SHP77 (cell line): ENCODE measurements around the gene SLC17A7.
A peak's percentile ranks its signal among the peaks of the same experiment; 100 is the strongest.

Experiments used
- DNase-seq, 2 experiments: peaks; one replicate each; lab custom pipeline; 2025; lab: John Stamatoyannopoulos, UW

Gene SLC17A7

DNA sequence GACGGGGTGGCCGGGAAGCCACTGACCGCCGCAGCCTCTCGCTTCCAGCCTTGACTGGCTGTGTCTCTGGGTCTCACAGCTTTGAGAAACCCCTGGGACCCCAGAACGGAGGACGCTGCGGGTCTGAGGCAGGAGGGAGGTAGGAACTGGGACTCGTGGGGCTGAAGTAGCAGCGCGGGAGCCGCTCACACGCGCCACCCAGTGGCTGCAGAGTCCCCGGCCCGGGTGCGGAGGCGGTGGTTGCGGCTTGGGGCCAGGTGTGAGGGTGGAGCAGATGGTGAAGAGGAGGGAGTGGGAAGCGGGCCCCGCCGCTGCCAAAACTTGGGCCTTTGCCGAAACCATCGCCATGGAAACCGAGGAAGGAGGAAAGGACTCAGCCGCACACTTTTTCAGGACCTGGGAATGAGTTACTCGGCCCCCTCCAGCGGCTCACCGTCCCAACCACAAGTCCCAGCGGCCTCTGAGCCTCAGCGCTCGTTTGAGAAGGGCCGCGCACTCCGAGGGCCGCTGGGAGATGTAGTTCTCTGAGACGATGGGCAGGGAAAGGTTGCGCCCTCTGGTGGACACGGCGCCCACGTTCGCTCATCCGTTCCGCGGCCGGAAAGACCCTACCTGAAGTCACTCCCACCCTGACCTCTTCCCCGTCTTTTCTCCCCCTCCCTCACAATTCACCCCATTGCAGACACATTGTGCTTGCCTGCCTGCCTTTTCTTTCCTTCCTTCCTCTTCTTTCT, 2.2 kb upstream of the SLC17A7 start:
- DNase-seq = peak; percentile 88 to 93

DNA sequence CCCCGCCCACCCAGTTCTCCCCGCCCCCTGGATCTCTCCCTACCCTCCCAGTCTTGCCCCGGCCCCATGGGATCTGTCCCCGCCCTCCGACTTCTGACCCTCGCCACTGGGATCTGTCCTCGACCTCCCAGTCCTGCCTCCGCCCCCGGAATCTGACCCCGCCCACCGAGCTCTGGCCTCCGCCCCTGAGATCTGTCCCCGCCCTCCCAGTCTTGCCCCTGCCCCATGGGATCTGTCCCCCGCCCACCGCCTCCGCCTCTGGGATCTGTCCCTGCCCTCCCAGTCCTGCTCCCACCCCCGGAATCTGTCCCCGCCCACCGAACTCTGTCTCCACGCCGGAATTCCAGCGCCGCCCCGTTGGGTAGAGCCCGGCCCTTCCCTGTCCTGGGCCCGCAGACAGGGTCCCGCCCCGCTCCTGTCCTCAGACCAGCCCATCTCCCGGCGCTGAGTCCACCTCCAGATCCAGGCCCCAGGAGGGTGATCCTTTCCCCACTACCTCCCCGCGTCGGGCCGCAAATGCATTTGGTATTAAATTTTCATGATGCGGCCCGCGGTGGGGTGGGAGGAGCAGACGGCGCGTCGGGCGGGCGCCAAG, 1.5 kb upstream of the SLC17A7 start:
- DNase-seq = peak; percentile 83 to 85

DNA sequence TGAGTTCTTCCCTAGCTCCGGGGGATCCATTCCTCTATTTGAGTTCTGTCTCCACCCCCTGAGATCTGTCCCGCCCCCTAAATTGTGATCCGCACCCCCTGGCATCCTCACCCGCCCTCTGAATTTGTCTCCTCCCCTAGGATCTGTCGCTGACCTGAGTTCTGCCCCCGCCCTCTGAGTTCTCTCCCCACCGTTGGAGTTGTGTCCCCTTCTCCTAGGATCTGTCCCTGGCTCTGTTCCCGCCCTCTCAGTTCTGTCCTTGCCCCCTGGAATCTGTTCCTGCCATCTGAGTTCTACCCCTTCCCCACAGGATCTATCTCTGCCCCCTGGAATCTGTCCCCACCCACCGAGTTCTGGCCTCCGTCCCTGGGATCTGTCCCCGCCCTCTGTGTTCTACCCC, 1.0 kb upstream of the SLC17A7 start:
- no peak for DNase-seq

DNA sequence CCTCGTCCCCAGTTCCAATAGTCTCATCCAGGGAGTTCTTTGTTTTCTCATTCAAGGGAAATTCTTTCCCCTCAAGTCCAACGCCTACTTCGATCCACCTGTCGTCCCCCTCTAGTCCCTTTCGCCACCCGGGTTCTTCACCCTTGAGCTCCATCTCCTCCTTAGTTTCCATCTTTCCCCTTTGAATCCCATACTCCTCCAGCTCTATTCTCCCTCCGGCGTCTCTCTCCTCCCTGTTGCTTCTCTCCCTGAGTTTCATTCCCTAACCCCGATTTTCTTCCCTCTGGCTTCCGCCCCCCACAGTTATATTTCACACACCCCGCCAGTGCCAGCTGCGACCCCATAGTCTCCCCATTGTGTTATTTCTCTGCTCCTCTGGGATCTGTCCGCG, 628 bp upstream of the SLC17A7 start:
- DNase-seq = no peak

DNA sequence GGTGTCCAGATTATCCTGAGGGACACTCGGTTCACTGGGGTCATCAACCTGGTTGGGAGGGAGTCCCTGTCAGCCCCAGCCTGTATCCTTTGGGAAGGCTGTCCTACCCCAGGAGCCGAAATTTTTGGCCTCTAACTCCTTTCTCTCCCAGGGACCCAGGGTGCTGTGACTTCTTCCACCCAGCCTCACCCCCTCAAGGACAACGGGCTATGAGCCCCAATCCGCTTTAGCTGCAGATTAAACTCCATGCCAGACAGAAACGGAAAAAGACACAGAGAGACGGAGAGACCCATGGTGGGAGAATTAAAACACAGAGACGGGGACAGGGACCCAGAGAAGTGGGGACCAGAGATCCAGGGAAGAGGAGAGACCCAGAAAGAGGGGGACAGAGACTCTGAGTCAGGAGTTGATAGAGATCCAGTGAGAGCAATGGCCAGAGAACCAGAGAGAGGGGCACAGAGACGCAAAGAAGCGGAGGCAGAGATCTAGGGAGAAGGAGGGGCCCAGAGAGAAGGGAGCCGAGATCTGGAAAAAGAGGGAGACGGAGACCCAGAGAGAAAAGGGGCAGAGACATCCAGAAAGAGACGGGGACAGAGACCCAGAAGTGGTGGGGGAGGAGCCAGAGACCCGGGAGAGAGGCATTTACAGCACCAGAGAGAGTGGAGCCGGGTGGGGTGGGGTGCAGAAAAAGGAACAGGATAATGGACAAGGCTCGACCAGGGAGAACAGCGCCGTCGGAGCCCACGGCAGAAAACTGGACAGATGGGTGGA, 703 bp downstream of the SLC17A7 start:
- no peak for DNase-seq

DNA sequence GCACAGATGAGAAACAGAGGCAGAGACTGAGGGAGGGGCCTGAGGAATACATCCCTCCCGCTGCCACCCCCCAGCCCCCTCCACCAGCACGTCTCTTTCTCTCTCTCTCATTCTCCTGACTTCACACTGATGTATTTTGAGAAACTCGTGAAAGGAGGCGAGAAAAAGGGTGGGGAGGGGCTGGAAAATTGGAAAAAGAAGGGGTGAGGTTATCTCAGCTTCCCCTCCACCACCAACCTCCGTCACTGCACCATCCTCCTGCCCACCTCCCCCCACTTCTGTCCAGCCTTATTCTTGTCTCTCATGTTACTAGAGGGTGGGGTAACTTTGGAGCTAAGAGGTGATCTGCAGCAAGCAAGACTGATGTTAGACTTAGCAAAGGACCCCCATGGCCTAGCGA, 1.5 kb downstream of the SLC17A7 start:
- DNase-seq = no peak

DNA sequence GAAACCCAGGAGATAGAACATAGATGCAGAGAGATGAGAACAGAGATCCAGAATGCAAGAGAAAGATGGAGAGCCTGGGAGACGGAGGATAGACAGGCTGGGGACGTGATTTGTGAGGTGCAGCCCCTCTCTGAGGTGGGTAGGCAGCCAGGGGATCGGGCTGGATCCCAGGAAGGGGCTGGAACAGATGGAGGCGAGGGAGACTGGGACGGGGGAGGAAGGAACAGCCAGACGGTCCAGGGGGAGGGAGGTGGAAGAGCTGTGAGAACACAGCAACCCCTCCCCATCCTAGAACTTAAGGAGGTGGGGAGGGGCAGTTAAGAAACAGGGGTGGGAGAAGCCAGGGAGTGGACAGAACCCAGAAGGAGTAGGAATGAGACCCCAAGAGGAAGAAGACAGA, 3.1 kb downstream of the SLC17A7 start:
- DNase-seq = no peak

DNA sequence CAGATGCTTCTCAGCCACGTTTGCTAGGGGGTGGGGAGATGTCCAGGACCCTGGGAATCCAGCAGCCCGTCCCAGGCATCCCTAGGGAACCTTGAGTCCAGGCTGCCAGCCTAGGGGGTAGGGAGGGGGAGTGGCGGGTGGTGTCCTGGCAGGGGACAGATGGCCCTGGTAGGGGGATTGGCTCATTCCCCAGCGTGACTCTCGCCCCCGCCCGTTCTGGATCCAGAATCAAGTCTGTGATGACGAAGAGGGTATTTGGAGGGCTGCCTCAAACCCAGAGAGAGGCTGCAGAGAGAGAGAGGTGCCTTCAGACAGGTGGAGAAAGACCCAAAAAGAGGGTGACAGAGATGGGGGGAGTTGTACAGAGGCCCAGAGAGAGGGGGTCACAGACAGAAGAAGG, 4.1 kb downstream of the SLC17A7 start:
- no peak for DNase-seq

DNA sequence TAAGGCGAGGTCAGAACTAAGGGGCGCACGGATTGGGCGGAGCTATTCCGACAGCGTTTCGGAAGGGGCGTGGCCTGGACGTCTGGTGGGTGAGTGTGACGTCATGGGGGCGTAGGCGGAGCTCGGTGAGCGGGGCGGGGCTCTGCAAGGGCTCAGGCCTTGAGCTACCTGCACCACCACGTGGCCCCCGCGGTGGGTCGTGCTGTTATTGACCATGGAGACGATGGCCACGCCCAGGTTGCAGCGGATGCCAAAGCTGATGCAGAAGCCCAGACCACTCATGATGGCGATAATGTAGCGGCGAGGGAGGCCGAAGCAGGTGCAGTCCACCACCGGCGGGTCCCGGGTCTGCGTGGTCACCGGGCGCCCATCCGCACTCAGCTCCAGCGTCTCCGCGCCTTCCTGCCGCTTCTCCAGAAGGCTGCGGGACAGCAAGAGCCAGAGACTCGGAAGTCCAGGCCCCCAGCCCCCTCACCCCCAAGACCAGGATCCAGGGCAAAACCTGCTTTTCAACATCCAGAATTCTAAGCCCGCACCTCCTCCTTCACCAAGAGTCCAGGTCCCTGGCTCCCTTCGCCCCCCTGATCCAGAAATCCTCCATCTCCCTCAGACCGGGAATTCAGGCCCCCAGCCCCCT, 4.8 kb downstream of the SLC17A7 start:
- no peak for DNase-seq

DNA sequence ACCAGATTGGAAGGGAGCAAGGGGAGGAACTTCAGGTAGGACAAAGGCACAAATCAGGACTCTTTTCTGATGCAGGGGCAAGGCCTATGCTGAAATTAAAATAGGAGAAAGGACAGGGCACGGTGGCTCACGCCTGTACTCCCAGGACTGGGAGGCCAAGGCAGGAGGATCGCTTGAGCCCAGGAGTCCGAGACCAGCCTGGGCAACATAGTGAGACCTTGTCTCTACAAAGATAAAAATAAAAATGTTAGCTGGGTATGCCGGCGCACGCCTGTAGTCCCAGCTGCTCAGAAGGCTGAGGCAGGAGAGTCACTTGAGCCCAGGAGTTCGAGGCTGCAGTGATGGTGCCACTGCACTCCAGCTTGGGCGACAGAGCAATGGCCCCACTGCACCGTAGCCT, 5.7 kb downstream of the SLC17A7 start:
- DNase-seq = no peak

DNA sequence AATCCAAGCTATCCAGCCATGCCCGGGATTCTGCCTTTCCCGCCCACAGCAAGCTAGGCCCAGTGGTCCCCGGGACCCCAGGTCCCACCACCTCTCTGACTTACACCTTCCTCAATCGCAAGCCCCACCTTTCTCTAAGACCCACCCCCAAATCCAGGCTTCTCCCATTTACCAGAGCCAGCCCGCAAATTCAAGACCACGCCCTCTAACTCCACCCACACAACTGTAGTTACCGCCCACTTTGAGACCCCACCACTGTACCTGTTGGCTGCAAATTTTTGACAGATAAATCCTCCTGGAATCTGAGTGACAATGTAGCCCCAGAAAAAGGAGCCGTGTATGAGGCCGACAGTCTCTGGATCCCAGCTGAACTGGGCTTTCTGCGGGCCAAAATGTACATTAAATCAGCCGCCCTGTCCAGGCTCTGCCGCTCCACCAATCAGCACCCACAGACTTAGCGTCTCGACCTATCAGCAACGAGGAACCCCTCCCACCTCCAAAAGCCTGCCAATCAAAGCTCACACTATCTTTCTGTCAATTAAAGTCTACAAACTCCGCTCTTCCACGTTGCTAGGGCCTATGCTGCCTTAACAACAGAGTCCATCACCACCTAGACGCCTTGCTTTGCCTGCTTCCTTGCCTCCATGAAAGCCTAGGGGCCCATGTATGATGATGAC, 6.3 kb downstream of the SLC17A7 start:
- no peak for DNase-seq

DNA sequence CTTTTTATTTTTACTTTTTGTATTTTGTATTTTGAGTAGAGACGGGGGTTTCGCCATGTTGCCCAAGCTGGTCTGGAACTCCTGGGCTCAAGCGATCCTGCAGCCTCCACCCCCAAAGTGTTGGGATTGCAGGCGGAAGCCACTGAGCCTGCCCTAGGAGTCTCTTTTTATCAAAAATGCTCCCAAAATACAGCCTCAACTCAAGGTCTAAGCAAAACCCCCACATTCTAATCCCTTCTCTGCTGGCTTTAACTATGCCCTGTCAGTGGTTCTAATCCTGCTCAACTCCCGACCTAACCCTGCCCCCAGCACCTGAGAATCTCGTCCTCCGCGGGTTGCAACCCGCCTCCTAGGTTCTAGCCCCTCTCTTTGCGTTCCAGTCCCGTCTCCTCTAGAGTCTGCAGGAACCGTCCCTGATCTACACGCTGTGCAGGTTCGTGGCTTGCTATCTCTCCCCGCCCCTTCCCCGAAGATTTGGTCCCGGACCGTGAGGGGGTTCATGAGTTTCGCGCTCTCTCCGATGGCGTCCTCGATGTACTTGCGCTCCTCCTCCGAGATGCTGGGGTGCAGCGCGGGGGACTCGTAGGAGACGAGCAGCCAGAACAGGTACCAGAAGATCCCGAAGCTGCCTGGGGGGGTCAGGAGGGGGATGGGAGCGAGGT, 8.0 kb downstream of the SLC17A7 start:
- DNase-seq = no peak

DNA sequence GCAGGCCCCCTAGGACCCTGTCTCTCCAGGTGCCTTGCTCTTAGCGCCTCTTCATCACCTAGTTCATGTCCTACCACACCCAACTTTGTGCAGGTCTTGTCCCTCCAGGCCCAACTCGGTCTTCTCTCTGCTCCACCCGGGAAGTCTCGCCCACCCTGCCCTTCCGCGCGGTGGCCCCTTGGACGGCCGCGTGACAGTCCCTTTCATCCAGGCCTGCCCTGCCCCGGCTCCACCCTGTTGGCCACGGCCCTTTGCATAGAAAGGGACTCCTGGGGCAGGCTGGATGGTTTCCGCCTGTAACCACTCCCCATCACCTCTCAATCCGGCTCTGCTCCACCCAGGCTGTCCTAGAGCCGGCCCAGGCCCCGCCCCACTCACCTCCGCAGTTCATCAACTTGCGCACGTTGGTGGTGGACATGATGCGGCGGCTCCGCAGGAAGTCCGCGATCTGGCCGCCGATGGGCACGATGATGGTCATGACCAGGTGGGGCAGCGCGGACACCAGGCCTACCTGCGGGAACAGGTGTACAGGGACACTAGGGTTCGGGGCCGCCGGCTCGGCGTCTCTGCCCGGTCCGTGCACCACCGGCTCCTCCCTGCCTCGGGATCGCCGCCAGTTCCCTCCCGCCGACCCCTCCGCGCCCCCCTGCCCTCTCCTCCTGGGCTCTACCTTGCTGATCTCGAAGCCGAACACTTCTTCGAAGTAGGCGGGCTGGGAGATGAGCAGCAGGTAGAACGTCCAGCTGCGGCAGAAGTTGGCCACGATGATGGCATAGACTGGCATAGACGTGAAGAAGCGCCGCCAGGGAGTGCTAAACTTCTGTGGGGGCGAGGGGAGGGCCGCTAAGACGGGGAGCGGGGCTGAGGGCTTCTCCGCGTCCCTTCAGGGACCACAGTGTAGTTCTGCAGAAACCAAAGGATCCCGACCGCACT, 8.9 kb downstream of the SLC17A7 start:
- no peak for DNase-seq

DNA sequence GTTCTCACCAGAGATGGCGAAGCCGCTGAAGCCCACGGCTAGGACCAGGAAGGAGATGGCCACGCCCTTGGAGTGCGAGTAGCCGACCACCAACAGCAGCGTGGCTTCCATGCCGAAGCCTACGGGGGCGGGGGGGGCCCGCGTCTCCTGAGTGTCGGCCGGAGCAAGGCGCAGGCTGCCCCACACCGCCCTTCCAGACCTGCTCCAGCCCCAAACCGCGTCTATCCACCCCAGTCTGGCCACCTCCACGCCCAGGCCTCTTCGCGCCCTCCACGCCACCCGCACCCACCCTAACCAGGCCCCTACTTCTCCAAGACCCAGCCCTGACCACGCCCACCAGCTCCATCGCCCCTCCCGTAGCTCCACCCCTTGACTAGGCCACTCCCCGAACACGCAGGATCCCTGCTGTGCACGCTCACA, 10.0 kb downstream of the SLC17A7 start:
- DNase-seq = no peak

DNA sequence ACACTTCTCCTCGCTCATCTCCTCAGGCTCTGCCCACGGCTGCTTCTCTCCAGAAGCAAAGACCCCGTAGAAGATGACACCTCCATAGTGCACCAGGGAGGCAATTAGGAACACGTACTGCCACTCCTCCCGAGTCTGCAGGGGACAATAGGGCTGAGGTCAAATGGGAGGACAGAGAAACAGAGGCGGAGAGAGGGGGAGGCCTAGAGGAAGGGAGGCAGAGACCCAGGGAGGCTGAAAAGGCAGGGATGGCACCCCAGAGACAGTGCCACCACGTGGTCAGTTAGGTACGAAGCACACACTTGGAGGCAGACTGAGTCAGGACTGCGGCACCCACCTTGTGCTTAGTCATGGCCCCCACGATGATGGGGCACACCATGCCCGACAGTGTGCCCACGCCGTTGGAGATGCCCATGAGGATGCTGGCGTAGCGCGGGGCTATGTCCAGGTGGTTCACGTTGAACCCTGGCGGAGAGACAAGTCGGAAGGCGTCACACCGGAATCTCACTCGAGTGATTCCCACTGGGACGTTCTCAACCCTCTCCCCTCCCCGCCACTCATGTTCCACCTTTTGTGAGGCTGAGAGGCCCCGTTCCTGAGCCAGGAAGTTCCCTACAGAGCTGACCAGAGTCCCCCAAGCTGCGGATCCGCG, 10.5 kb downstream of the SLC17A7 start:
- peak in 1 of 2 experiments; percentile 41 for DNase-seq

DNA sequence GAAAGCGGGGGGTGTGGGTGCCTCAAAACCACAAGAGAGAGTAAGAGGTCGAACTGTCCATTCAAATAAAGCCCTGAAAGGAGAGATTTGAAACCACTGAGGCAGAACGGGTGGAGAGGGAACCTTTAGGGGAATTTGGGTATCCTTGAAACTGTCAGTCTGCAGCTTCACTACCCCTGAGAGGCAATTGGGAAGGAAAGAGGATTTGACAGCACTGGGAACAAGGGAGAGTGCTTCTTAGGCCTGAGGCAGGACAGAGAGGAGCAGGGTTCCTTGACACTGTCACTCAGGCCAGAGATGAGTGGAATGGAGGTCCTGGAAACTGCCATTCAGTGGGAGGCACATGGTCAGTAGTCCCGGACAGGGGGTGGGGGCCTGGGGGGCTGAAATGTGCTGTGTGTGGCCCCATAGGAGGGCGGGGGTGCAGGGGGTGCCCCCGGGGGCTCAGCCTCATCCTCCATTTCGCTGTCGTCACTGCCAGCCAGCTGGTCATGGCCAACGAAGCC, 11.1 kb downstream of the SLC17A7 start:
- DNase-seq = no peak

DNA sequence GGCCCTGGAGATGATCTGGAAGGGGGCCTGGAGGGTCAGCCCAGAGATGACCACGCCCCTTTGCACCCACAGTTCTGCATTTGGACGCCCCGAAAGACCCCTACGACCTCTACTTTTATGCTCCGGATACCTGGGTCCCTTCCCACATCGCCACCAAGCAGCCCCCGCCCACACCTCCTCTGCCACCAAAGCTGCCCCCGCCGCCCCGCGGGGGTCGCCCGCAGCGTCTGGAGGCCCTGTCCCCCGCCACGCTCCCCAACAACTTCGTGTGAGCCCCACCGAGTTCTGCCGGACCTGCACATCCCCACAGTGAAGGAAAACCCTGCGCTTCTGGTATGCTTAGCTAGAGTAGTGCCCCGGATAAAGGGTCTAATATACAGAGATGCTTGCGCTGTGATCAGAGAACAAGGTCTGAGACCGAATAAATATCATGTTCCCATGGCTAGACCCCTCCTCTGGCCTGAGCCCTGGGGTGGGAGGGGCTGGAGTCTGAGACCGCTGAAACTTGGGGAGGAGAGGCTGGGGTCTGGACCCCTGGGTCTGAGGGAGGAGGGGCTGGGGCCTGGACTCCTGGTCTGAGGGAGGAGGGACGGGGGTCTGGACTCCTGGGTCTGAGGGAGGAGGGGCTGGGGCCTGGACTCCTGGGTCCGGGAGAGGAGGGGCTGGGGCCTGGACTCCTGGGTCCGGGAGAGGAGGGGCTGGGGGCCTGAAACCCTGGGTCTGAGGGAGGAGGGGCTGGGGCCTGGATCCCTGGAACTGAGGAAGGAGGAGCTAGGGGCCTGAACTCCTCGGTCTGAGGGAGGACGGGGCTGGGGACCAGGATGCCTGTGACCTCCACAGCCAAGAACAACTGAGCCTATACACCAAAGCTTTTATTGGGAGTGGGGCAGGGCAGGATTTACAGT, 12.5 kb downstream of the SLC17A7 start:
- no peak for DNase-seq

DNA sequence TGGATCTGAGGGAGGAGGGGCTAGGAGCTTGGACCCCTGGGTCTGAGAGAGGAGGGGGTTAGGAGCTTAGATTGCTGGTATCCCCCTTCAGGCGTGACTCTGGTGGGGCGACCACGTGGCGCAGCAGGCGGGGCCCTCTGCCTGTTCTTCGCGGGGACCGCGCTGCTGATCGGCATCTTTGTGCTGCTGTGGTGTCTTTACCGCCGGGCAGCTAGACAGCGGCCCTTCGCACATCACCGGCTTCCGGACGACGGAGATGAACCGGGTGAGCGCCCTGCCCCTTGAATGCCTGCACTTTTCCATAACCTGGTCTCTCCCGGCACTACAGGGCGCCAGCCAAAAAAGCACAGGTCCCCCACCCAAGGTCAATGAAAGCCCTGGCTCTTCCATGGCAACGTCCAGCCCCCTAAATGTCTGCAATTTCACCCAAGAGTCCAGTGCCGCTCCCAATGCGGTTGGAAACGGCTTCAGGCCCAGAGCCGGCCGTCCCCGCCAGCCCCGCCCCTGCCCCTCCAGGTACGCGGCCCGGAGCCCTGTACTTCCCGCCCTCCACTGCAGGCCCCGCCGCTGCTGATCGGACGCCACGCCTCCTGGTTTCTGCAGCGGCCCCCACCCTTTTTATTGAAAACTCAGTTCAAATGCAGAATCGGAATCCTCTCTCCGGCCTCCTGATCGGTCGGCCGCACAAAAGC, 13.3 kb downstream of the SLC17A7 start:
- no peak for DNase-seq
